HG03521 (cell line): ENCODE measurements around the gene CSNK2A3.
"Not testable (repeated sequence)": the region's sequence is repeated elsewhere in the genome, so short reads cannot be mapped to it uniquely, and the experiment has no call there.

Source experiments
- ATAC-seq: cut with Tn5 transposase; IDR thresholded peaks from one replicate; pipeline ENCODE4 v1.9.1; 2021; ENCODE audit warnings: mild to moderate bottlenecking, moderate library complexity; ENCODE audit not compliant: unreplicated experiment

Gene CSNK2A3

GRCh38 chr11:11352878-11353277 is at the start of gene CSNK2A3:
Gene CSNK2A3 (minus strand): TSS chr11:11353250. CDS start chr11:11353119, 131 bp downstream.
- ATAC-seq: not testable (repeated sequence)

GRCh38 chr11:11401960-11402535 is 49.0 kb upstream of the CSNK2A3 start:
- ATAC-seq: no peak

DNA sequence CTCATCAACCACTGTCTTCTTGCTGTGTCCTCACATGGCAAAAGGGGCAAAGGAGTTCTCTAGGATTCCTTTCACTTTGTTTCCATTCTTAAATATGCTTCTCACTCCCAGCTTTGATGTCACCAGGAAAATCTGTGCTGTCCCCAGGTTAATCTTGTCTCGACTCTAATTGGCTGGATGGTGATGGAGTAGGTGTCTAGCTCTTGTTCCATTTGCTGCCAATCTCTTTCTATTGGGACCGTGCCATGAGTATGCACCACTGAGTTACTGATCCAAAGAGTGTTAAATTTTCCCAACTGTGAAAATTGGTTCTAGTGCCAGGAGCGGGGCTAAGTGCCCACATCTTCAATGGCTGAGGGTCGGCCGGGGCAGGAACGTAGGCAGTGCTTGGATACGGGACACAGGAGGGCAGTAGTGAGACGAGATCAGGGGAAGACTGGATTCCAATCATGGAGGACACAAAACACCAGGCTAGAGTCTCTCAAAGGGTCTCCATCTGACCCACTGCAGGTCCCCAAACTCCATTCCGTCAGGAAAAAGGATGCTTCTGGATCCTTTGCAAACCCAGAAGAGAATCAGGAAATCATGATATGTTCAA is 47.7 kb upstream of the CSNK2A3 start:
- no peak for ATAC-seq

GRCh38 chr11:11400121-11400520 is 47.1 kb upstream of the CSNK2A3 start:
- ATAC-seq: no peak

DNA sequence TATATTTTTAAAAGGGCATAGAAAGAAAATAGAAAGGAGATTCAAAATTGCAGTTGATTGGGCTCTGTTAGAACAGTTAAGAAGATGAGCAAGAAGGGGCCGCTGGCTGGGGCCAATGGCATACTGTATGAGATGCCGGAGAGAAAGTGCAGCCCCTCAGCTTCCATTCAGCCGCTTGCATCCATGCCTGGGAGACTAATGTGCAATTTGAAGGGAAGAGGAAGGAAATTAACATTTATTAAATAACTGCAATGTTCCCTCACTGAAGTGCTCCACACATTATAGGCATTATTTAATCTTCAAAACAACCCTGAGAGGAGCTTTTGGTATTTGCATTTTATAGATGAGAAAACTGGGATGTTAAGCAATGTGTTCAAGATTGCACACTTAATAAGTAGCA is 44.7 kb upstream of the CSNK2A3 start:
- ATAC-seq: no peak

GRCh38 chr11:11397036-11397415 is 44.0 kb upstream of the CSNK2A3 start:
- no peak for ATAC-seq

DNA sequence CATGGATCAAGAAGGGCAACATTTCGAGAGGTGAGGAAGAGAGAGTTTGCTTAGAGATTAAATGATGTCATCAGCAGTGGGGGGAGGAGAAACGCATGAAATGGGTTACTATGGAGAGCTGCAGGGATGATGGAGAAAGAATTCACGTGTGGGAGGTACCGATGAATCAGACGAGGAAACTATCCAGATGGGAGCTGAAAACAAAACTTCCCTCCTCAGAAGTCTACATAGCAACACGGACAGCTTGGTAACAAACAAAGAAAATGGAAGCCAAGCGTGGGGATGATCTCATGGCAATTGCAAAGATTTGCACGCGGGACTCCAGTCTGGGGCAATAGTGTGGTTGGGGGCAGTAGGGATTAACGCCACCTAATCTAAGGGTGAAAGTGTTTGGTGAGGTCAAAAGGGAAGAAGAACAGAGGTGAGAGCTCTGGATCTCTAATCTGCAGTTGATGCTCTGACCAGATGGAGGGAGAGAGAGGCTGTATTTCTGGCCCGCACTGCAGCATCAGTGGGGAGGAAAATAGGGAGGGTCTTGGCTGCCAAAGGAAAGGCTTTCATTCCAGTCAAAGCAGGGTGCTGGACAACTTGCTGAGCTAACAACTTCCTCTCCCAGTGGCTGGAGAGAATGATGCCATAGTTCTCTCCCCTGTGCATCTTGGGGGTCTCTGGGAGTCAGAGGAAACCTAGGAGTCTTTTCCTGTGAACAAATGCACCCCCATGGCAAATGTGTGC is 43.4 kb upstream of the CSNK2A3 start:
- no peak for ATAC-seq

- no peak for ATAC-seq
Observed at GRCh38 chr11:11395126-11395525, 42.1 kb upstream of the CSNK2A3 start.

DNA sequence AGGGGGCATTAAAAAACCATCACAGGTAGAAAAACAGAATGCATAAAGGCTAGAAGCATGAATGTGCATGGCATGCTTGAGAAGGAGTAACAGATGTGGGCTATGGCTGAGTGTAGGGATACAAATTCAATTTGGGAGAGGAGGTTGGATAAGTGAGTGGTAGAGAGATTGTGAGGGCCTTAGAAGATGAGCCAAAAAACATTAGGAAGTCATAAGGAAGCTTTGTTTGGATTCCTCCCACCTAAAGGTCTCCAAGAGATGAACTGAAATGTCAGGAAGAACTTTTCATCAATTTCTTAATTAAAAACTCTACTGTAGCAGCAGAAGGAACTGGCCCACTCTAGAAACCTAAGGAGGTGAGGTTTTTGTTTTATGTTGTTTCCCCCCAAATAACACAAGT is 41.2 kb upstream of the CSNK2A3 start:
- no peak for ATAC-seq

- ATAC-seq: no peak
Observed at GRCh38 chr11:11391796-11392463, 38.9 kb upstream of the CSNK2A3 start.

DNA sequence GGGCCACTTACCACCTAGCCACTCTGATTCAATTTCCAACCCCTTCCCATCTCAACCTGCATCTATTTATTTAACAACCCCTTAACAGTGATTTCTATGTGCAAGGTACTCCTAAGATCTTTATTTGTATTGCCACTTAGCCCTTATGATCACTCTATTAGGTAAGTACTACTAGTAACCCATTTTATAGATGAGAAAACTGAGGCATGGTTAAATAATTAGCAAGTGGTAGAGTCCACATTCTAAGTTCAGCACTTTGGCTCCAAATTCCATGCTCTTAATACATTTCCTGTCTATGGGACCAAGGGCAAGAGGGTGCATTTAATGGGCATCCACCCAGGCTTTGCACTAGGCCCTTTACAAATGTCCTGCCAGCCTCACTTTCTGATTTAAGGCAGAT is 38.1 kb upstream of the CSNK2A3 start:
- no peak for ATAC-seq

DNA sequence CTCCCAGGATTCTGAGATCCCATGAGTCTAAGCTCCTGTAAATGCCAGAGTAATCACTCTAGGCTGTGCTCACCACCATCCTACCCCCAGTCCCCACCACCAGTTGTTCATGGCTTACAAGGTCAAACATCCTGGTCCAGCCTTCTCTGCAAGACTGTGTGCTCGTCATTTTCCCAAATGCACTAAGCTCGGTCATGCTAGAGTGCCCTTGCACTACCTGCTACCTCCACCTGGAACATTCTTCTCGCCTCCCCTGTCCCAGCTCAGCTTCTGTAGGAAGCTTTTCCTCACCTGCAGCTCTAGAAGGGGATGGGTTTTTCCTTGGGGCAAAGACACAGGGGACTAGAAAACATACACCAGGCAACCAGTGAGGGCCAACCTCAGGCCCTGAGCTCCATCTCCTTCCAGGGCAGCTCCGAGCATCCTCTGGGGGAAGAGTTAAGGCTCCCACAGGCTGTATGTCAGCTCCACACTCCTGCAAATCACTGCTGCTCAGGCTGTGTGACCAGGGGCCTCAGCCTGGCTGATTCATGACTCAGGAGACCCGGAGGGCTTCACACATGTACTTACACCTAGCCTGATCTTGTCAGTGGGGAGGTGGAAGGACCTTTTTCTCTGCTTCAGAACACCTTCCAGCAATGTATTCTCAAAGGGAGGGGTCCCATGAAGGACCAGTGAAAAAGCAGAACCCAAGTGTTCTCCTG is 37.2 kb upstream of the CSNK2A3 start:
- ATAC-seq: no peak

- ATAC-seq: no peak
Observed at GRCh38 chr11:11389238-11389637, 36.2 kb upstream of the CSNK2A3 start.

DNA sequence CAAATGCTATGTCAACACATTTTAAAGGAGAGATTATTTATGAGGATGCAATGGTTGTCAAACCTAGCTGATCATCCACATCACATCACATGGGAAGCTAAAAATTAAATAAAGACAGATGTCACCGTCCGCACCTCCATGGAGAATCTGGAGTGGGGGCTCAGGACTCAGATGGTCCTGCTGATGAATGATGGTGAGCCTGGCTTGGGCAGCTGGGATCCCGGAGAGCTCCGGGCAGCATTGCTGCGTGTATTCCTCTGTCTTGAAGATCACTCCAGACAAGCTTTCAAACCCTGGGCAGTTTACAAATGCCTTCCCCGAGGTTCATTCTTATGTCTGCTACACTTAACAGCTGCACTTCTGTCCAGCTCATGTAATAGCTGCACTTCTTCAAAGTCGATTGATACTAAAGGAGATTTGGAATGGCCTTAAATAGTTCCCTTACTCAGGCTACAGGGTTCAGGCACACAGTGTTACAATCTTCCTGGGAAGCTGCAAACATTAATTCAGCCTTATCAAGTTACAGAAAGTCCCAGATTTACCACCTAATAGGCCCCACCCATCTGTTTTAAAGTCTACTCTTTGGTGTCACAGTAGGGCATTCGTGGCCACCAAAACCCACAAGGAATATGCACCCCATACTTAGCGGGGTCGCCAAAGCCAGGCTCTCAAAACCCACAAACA is 34.7 kb upstream of the CSNK2A3 start:
- ATAC-seq: no peak

- ATAC-seq: no peak
Observed at GRCh38 chr11:11387207-11387606, 34.2 kb upstream of the CSNK2A3 start.

GRCh38 chr11:11384829-11385228 is 31.8 kb upstream of the CSNK2A3 start:
- no peak for ATAC-seq

DNA sequence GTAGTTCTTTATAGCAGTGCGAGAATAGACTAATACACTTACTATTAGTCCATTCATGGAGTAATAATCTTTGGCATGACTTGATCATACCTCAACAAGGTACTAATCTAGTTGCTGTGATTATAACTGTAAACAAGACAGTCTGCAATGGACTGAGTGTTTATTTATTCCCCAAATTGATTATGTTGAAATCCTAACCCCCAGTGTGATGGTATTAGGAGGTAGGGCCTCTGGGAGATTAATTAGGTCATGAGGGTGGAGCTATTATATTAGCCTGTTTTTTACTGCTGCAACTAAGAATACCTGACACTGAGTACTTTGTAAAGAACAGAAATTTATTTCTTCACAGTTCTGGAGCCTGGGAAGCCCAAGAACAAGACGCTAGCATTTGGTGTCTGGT is 30.9 kb upstream of the CSNK2A3 start:
- ATAC-seq: no peak

DNA sequence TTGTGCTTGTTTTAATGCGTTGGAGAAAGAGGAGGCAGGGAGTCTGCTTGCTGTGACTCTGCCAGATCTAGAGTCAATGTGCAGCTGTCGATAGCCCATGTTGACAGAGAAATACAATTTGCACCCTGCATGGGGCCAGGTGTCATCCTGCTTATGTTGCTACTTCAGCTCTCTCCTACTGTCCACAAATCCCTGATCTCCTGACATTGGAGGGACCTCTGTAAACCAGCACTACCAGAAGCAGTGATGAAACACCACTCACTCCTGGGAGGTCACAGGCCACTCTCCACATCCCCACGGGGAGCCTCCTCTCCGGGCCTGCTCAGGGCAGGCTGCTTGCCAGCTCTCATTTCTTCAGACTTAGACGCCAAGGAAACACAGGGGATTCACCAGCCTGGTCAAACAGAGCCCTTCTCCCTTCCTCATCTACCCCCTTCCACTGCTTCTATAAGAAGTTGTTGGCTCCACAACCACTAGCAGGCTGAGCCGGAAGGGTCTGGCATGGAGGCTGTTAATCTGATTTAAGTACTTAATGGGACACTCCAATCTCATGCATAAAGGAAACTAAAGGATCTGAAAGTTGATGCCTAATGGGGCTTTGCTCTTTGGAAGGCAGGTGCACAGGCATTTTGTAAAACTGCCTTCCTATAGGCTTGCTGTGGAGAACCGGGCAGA is 29.9 kb upstream of the CSNK2A3 start:
- no peak for ATAC-seq

GRCh38 chr11:11381471-11382105 is 28.5 kb upstream of the CSNK2A3 start:
- no peak for ATAC-seq

- no peak for ATAC-seq
Observed at GRCh38 chr11:11380883-11381282, 27.8 kb upstream of the CSNK2A3 start.
